HG03575 (cell line): ENCODE data around the gene SHISAL2A.

Source experiments
- ATAC-seq: cut with Tn5 transposase; IDR thresholded peaks from one replicate; pipeline ENCODE4 v1.9.1; 2021; ENCODE audit not compliant: unreplicated experiment, insufficient number of reproducible peaks, low FRiP score; ENCODE audit errors: extremely low read depth

Gene SHISAL2A

DNA sequence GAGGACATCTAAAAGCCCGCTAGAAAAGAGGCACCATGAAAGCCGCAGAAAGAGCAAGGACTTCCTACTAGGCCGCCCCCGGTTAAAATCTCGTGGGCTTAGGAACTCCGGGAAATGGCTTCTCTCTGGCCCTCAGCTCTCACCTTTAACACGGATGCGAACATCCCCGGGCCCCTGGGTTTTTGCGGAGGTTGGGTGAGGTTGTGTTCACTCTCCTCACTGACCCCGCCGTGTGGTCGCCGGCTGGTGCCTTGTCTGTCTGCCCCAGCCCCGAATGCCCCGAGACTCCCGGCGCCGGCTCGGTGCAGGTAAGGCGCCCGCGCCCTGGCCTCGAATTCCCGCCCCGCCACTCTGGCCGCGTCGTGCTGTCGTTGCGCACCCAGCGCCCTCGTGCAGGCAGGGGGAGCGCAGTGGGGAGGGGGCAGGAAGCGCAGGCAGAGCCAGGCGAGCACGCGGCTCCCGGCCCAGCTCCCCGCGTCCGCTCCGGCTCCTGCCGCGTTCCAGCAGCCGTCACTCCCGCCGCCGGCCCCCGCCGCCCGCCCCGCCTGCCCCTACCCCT lies at the start of gene SHISAL2A:
Gene SHISAL2A (plus strand): TSS at position 437 of the 559 bp plus-strand sequence. CDS start 326 bp downstream, outside the sequence.
- ATAC-seq, result no peak

DNA sequence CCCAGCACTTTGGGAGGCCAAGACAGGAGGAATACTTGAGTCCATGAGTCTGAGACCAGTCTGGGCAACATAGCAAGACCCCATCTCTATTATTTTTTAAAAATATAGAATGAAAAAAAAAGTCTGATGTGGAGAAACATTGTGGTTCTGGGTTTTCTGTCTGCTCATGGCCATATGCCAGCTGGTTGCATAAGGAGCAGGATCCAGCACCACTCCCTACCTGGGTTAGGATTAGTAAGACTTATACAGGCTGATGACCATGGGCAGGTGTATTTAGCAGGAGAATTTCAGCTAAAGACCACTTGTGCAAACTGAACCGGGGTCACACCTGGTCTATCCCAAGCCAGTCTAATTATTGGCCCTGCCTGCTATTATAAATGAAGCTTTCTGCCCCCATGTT lies 47.5 kb upstream of the SHISAL2A start:
- ATAC-seq, result no peak

DNA sequence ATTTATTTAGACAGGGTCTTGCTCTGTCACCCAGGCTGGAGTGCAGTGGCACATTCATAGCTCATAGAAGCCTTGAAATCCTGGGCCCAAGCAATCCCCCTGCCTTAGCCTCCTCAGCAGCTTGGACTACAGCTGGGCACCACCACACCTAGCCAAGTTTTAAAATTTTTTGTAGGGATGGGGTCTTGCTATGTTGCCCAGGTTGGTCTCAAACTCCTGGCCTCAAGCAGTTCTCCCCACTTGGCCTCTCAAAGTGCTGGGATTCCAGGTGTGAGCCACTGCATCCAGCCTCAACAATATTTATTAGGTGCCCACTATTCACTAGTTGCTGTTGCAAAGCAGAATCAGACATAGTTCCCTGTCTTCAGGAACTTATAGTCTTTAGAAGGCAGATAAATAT lies 44.9 kb upstream of the SHISAL2A start:
- ATAC-seq, result no peak

DNA sequence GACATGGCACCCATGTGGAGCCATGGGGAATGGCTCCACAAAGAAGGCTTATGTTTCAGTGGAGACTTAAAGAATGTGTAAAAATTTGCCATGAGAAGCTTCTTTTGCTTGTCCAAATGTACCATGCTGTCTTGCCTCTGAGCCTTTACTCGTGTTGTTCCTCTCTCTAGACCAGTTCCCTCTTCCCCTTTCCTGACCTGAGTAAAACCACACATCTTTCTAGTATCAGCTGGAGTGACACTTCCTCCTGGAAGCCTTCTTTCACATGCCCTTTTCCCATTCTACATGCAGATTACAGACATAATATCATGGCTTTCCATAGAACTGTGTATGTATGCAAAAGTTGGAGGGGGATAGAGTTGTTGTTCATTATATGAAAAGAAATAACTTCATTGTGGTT lies 44.4 kb upstream of the SHISAL2A start:
- ATAC-seq, result no peak

DNA sequence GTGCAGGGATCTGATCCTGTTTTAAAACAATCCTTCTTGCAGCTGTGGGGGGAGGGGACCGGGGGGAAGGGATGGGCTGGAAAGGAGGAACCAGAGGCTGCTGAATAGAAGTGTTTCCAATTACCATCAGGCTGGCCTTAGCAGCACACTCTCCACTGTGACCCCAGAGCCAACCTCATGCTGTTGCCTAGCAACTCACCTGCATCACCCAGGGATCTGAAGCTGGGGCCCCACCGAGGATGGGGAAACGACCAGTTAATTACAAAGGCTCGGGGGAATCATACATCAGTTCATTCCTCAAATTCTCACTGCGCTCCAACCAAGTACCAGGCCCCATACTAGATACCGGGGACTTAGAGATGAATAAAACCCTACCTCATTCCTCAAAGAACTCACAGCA lies 42.7 kb upstream of the SHISAL2A start:
- ATAC-seq, result no peak

DNA sequence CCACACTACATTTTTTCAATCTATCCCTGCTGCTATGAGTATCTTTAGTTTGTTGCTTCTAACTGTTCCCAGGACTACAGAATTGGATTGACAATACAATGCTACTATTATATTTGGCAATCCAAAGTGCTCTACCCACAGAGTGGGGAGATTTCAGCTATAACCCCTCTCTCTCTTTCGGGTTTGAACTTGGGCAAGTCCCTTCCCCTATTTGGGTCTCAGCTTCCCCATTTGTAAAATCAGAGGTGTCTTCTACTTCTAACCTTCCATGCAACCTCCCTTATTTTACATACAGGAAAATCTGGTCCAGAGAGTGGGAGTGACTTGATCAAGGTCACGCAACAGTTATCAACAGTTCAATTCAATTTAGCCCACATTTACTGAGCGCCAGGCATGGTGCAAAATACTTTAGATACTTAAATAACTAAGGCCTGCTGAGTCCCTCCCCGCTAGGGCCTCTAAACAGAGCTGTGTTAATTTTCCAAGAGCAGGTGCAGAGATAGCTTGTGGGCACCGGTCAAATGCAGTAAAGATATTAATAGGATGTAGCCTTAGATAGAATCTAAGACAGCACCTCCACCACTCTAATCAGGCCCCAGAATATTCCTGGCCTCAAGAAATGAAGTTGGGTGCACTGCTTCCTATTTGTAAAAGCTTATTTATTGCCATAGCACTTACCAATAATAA lies 40.2 kb upstream of the SHISAL2A start:
- ATAC-seq, result no peak

DNA sequence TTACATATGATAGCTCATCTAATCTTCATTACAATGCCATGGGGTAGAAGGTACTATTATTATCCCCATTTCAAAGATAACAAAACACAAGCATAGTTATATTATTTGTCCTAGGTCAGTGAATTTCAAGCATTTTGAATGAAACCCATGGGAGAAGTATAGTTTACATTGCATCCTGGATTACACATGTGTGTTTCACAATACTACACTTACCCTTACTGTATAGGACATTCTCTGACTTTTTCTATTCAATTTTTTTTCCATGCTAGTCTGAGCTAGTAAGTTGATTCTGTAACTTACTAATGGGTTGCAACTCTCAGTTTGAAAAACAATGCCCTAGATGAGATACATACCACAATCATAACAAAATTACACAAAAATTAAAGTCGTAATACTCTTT lies 39.5 kb upstream of the SHISAL2A start:
- ATAC-seq, result no peak

DNA sequence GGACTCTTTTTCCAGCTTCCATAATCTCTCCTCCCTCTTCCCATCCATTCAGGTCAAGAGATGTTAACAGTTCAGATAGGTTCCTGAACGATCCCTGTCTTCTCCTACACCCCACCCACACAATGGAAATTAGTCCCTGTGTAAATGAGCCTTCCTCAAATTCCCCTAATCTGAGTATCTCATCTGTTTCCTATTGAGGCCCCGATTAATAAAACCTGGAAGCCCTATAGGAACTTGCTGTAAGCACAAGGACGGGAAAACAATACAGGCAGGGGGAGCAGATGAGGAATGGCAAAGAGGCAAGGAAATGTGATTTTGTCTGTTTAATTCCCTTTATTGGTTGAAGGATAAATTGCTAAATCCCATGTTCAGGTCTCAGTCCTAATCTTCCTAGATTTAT lies 37.9 kb upstream of the SHISAL2A start:
- ATAC-seq, result no peak

DNA sequence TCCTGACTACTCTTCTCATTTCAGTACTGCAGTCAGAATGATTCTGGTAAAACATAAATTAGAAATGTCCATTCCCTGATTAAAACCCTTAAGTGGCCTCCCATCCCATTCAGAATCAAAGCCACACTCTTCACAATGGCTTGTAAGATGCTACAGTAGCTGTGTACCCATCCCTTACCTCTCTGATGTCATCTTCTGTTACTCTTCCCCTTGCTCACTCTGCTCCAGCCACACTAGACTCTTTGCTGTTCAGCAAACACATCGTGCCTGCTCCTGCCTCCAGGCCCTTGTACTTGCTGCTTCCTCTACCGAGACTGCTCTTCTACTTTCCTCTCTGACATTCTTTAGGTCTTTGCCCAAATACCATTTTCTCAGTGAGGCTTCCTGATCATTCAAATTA lies 35.1 kb upstream of the SHISAL2A start:
- ATAC-seq, result no peak

DNA sequence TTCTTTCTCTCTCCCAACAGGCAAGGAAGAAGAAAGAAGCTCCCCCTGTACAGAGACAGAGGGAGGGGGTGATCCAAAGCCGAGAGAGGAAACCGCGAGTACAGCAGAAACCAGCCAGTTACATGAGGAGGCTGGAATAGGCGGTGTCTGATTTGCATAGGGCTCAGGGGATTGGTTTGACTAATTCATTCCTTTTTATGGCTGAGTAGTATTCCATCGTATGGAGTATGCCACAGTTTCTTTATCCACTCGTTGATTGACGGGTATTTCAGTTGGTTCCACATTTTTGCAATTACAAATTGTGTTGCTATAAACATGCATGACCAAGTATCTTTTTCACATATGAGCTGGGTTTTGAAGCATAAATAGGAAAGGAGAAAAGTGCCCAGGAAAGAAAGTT lies 34.2 kb upstream of the SHISAL2A start:
- ATAC-seq, result no peak

DNA sequence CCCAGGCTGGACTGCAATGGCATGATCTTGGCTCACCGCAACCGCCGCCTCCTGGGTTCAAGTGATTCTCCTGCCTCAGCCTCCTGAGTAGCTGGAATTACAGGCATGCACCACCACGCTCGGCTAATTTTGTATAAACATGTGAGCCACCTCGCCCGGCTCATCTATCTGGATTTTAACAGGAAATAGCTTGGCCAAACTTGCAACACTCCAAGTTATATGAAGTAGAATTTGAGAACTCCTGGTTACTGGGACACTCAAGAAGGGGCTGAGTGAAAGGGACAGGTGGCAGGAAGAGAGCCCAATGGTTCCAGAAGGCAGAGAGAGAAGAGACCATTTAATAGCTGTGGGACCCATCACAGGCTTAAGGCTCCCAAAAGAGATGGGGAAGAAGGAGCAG lies 33.7 kb upstream of the SHISAL2A start:
- no peak for ATAC-seq

DNA sequence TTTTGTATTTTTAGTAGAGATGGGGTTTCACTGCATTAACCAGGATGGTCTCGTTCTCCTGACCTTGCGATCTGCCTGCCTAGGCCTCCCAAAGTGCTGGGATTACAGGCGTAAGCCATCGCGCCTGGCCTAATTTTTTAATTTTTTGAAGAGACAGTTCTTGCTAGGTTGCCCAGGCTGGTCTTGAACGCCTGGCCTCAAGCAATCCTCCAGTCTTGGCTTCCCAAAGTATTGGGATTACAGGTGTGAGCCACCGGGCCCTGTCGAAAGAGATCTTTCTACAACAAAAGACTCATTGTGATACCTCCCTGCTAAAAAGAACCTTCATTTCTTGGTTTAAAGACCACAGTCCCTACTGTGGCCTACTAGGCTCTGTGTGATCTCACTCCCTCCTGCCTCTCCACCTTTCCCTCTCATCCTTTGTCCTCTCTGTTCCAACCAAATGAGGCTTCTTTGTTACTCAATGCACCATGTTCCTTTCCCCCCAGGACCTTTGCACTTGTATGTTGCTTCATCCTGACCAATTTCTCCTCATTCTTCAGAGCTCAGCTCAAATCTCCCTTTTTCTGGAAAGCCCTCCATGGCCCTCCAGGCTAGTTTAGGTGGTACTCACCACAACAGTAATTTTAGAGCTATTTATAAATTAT lies 32.3 kb upstream of the SHISAL2A start:
- no peak for ATAC-seq

DNA sequence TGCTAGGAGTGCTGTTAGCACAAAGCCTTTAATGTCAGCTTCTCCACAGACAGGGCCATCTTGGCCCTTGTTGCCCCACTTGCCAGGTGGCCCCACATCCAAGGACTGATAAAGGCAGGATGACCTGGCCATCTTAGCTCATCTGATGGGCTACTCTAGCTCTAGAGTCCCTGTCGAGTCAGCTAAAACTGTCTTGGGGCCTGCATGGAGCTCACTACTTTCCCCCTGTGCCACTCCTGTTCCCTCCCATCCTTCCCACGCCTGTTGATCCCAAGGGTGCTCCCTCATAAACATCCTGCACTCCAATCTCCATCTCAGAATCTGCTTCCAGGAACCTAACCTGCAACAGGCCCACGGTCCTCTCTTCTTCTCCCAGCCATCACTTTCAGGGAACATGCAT lies 31.4 kb upstream of the SHISAL2A start:
- no peak for ATAC-seq

DNA sequence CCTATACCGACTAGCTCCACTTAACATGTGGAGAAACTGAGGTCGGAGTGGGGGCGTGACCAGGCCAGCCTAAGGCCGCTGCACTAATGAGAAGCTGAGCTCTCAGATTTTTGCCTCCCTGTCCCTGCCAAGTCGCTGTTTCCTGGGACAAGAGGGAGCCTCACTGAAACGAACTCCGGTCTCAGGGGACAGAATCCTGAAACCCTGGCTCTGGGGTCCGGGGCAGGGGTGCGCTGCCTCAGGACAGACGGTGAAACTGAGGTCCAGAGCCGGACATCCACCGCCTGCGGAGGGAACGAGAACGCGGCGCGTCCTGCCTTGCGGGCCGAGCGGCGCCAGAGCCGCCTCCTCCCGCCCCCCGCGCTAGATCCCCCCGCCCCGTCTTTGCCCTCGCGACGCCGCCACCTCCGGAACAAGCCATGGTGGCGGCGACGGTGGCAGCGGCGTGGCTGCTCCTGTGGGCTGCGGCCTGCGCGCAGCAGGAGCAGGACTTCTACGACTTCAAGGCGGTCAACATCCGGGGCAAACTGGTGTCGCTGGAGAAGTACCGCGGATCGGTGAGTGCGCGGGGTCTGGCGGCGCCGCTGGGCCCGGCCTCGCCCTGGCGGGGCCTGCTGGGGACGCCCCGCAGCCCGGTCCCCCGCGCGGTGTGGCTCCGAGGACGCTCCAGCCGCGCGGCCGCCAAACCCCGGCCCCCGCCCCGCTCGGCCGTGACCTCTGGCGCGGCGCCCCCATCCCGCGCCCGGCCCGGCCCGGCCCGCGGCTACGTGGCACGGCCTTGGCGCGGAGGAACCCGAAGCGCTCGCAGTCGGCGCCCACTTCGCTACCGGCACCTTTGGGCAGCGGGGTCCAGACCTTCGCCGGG lies 30.7 kb upstream of the SHISAL2A start, which contains the start of gene GPX7:
Gene GPX7 (plus strand): TSS at position 381 of the 865 bp plus-strand sequence. CDS start 39 bp downstream, at position 420.
- ATAC-seq, result no peak

DNA sequence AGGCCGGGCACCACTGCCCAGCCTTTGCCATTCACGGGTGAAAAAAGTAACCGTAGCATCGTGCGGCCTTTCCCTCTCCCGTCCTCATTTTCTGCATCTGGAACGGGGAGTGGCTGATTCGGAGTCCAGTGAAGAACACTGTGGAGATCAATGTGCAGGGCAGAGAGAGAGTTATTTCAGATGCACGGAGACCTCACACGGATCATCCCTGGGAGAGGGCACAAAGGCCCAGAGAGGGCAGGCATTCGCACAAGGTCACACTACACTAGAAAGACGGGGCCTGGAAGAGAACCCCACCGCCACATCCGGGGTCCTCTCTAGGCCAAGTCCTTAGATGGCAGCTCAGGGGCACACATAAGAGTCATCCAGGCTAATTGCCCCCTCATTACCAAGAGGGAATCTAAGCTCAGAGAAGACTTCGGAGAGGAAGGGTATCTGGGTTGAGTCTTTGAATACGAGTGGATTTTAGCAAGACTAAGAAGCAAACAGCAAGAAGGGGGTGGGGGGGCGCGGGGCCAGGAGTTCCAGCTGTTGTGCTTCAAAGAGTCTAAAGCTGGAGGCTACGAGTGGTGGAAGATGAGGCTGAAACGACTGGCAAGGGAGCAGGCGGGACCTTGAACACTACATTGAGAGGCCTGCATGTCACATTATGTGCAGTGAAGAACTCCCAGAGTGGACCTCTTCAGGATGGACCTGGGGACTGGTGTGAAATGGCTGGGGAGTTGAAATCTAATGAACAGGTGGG lies 29.9 kb upstream of the SHISAL2A start:
- no peak for ATAC-seq

DNA sequence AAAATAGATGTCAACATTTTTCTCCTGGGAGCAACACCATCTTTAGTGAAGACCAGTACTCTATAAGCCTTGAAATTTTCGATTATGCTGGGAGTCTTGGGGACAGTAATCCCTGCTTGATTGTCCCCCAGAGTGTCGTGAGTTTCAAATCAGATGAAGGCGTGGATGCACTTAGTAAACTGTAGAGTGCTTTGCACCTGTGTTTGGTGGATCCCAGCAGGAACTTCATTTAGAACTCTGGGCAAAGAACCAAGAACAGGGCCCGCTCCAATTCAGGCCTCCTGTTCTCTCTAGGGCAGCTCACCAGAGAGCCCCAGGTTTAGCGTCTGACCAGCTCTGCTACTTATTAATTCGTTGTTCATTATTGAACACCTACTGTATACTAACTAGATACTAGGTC lies 29.3 kb upstream of the SHISAL2A start:
- no peak for ATAC-seq

DNA sequence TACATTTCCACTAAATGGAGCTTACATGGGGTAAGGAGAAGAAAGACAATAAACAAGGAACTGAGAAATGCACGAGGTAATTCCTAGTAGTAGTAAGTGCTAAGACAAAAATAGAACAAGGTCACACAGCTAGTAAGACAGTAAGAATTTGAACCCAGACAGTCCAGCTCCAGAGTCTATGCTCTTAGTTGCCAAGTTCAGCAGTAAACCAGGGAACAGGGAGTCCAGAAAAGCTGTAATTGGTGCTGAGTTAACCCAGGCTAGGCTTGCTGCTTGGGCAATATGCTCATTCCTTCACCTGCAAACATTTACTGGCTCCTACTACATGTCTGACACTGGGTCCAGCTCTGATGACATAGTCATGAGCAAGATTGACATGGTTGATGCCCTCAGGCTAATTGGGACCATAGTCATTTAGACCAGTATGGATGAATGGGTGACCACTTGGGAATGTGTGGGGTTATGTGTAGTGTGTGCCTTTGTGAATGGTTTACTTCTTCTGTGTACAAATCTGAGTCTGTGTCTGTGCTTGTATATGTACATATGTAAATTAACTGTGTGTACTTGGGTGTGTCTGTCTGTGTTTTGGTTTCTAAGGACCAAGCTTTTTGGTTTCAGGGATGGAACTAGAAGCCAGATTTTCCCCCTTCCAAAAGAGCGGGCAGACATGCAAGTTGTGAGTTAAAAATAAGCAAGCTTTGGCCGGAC lies 28.8 kb upstream of the SHISAL2A start:
- ATAC-seq, result no peak

DNA sequence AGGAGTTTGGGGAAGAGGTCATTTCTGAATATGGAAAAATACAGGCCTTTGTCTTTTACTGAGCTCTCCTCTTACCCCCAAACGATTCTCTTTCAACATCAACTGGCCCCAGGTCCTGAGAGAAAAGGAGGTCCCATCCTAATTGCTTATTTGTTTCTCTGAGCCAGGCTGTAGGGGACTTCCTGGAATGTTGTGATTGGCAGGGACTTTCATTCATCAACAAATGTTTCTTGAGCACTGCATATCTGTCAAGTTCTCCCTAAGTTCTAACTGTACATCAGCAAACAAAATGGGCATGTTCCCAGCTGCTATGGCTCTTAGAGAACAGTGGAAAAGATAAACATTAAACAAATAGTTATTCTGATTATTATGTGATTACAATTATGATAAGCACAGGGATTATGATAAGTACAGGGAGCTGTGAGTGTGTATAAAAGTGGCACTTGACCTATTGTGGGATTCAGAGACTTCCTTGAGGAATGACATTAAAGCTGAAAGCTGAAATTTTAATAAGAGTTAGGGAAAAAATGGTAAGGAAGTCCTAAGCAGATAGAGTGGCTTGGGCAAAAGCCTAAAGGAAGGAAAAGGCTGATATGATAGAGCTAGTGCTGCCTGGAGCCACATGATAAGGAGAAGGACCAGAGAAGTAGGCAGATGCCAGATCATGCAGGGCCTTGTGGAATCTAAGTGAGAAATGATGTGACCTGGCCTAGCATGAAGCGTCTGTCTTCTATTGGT lies 19.2 kb upstream of the SHISAL2A start:
- ATAC-seq, result no peak
